ENCODE results near the gene GTF2A2. TPM values are rescaled to one million over a fixed set of nuclear protein-coding genes. Genes with fewer than 3 reads are reported as not detected.

The GTF2A2 gene
- total RNA-seq, 2 donors from 2014 or later = 48.0 to 57.2 TPM

- DNase-seq (no peak), ATAC-seq (peak; percentile 20)
- Mint-ChIP-seq H3K27ac (peak overlapping the region; percentile 99), H3K36me3 (ENCODE audit: low read depth) (peaks cover 3% of the 10 kb centered on the region), H3K4me1 (peaks cover 36% of the 10 kb centered on the region), H3K4me3 (peak overlapping the region; percentile 95), H3K27me3 (no peaks in the 10 kb centered on the region)
- H3K9me3 ChIP-seq (ENCODE audit: control insufficient read depth, low read length, poor library complexity, severe bottlenecking) = no peaks in the 10 kb centered on the region
Measured at GRCh38 chr15:59687836-59688235, 30.5 kb upstream of the GTF2A2 start.

- H3K27ac Mint-ChIP-seq = peak overlapping the region; percentile 99
- H3K9me3 ChIP-seq (ENCODE audit: control insufficient read depth, low read length, poor library complexity, severe bottlenecking) = no peaks in the 10 kb centered on the region
- no peak for ATAC-seq
- H3K4me1 Mint-ChIP-seq = peaks cover 37% of the 10 kb centered on the region
- H3K36me3 Mint-ChIP-seq (ENCODE audit: low read depth) = peaks cover 3% of the 10 kb centered on the region
- no peaks in the 10 kb centered on the region for H3K27me3 Mint-ChIP-seq
- no peak for DNase-seq
- peak overlapping the region; percentile 60 for H3K4me3 Mint-ChIP-seq
Measured at GRCh38 chr15:59686389-59686788, 29.1 kb upstream of the GTF2A2 start.

DNA sequence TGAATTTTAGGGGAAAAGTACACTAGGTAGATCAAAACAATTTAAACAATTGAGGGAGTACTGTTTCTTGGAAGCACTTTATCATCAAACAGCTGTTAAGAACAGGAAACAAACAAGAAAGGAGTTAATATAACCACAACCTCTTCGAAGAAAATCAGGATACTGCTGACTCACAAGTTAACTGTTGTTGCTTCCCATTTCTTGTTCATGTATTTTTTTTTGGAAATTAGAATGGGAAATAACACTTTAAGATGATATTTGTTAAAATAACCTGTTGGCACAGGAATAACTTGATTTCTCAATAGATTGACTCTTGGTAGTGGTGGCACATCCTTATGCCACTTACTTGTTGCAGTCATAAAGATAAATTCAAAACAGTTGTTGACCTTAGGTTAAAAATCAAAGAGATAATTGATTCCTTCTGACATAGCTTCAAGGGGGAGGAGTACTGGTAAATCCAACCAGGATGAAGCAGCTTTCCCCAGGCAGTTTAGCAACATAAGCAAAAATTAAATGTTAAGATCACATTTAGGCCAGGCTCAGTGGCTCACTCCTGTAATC is 28.5 kb upstream of the GTF2A2 start:
- DNase-seq (no peak), ATAC-seq (no peak)
- Mint-ChIP-seq H3K36me3 (ENCODE audit: low read depth) (peaks cover 3% of the 10 kb centered on the region), H3K27ac (peak overlapping the region; percentile 45), H3K4me3 (peak overlapping the region; percentile 72), H3K27me3 (no peaks in the 10 kb centered on the region), H3K4me1 (peaks cover 33% of the 10 kb centered on the region)
- no peaks in the 10 kb centered on the region for H3K9me3 ChIP-seq (ENCODE audit: control insufficient read depth, low read length, poor library complexity, severe bottlenecking)

GRCh38 chr15:59680870-59681269 is 23.6 kb upstream of the GTF2A2 start:
- Mint-ChIP-seq H3K4me3 (no peak overlapping the region), H3K27ac (no peak overlapping the region), H3K36me3 (ENCODE audit: low read depth) (peaks cover 2% of the 10 kb centered on the region), H3K4me1 (peaks cover 23% of the 10 kb centered on the region), H3K27me3 (no peaks in the 10 kb centered on the region)
- no peaks in the 10 kb centered on the region for H3K9me3 ChIP-seq (ENCODE audit: control insufficient read depth, low read length, poor library complexity, severe bottlenecking)
- ATAC-seq = no peak
- no peak for DNase-seq

GRCh38 chr15:59680346-59680745 is 23.0 kb upstream of the GTF2A2 start:
- ATAC-seq (no peak), DNase-seq (no peak)
- peaks cover 2% of the 10 kb centered on the region for H3K36me3 Mint-ChIP-seq (ENCODE audit: low read depth)
- H3K4me1 Mint-ChIP-seq = peaks cover 19% of the 10 kb centered on the region
- H3K9me3 ChIP-seq (ENCODE audit: control insufficient read depth, low read length, poor library complexity, severe bottlenecking) = no peaks in the 10 kb centered on the region
- no peak overlapping the region for H3K4me3 Mint-ChIP-seq
- peak overlapping the region; percentile 74 for H3K27ac Mint-ChIP-seq
- no peaks in the 10 kb centered on the region for H3K27me3 Mint-ChIP-seq

DNA sequence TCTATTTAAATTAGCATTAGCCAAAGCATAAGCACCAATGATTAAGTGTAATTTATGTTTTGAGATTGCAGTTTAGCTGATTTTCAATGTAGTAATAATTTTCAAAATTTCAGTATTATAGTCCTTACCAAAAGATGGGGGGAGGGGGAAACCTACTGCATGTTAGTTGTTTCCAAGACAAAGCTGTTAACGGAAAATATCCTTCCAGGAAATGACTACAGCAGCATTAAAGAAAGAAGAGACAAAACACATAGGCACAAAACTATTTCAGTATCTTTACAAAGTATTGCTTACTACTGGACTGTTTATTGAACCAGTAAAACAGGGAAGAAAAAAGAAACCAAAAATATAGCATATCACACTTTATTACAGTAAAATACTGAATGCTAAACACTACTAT is 21.3 kb upstream of the GTF2A2 start:
- H3K4me3 Mint-ChIP-seq = no peak overlapping the region
- ATAC-seq (no peak), DNase-seq (no peak)
- peaks cover 2% of the 10 kb centered on the region for H3K36me3 Mint-ChIP-seq (ENCODE audit: low read depth)
- peak overlapping the region; percentile 56 for H3K27ac Mint-ChIP-seq
- H3K4me1 Mint-ChIP-seq = peaks cover 12% of the 10 kb centered on the region
- H3K27me3 Mint-ChIP-seq = no peaks in the 10 kb centered on the region
- no peaks in the 10 kb centered on the region for H3K9me3 ChIP-seq (ENCODE audit: control insufficient read depth, low read length, poor library complexity, severe bottlenecking)

DNA sequence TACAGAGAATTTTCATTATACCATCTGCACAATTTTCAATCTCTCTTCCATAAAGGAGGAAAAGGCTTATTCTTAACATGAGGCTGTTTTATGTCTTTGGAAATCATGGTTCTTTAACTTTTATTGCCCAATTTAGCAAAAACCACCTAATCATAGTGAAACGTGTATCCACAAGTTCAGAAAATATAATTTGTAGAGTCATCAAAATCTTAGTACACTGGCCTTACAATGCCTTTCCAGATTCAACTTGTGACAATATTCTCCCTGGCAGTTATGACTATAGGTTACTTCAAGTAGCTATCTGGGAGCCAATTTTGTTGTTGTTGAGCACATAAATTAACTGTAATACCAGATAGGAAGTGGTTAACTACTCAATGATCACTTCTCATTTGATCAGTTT is 20.9 kb upstream of the GTF2A2 start:
- Mint-ChIP-seq H3K4me1 (peaks cover 9% of the 10 kb centered on the region), H3K36me3 (ENCODE audit: low read depth) (peaks cover 2% of the 10 kb centered on the region), H3K27ac (peak overlapping the region; percentile 56), H3K27me3 (no peaks in the 10 kb centered on the region), H3K4me3 (no peak overlapping the region)
- DNase-seq = no peak
- ATAC-seq = no peak
- no peaks in the 10 kb centered on the region for H3K9me3 ChIP-seq (ENCODE audit: control insufficient read depth, low read length, poor library complexity, severe bottlenecking)

DNA sequence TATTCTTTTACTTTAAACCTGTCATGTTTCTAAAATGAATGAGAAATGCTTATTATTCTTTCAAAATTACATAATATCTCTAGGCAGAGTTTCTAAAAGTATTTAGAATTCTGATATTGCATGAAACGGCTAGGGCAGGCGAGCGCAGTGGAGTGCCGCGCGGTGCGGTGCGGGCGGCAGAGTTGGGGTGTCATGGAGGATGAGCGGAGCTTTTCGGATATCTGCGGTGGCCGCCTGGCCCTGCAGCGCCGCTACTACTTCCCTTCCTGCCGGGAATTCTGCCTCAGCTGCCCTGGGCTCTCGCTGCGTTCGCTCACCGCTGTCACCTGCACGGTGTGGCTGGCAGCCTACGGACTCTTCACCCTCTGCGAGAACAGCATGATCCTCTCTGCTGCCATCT is 19.2 kb upstream of the GTF2A2 start:
- Mint-ChIP-seq H3K36me3 (ENCODE audit: low read depth) (peaks cover 3% of the 10 kb centered on the region), H3K27ac (no peak overlapping the region), H3K27me3 (no peaks in the 10 kb centered on the region), H3K4me1 (peaks cover 5% of the 10 kb centered on the region), H3K4me3 (no peak overlapping the region)
- ATAC-seq = no peak
- DNase-seq = no peak
- H3K9me3 ChIP-seq (ENCODE audit: control insufficient read depth, low read length, poor library complexity, severe bottlenecking) = no peaks in the 10 kb centered on the region

GRCh38 chr15:59674361-59674877 is 17.1 kb upstream of the GTF2A2 start:
- DNase-seq (no peak), ATAC-seq (no peak)
- H3K36me3 Mint-ChIP-seq (ENCODE audit: low read depth) = peaks cover 3% of the 10 kb centered on the region
- H3K27ac Mint-ChIP-seq = no peak overlapping the region
- H3K4me1 Mint-ChIP-seq = peaks cover 4% of the 10 kb centered on the region
- no peak overlapping the region for H3K4me3 Mint-ChIP-seq
- H3K9me3 ChIP-seq (ENCODE audit: control insufficient read depth, low read length, poor library complexity, severe bottlenecking) = no peaks in the 10 kb centered on the region
- H3K27me3 Mint-ChIP-seq = no peaks in the 10 kb centered on the region

DNA sequence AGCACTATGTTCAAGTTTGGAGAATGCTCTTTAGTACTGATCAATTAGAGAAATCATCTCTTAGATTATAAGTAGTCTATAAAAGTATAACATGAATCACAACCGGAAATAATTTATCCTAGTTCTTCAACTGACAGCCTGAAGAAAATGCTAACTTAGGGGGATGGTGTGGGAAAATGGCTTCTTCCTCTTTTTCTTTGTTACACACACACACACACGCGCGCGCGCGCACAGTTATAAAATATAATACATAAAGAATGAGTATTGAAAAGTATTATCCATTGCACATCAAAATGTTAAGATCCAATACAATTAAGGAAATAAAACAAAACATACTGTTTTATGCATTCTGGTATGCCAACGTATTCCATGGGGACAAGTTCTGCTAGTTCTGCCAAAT is 11.2 kb upstream of the GTF2A2 start:
- Mint-ChIP-seq H3K4me1 (no peaks in the 10 kb centered on the region), H3K36me3 (ENCODE audit: low read depth) (peaks cover 2% of the 10 kb centered on the region), H3K27ac (no peak overlapping the region), H3K4me3 (no peak overlapping the region), H3K27me3 (no peaks in the 10 kb centered on the region)
- no peaks in the 10 kb centered on the region for H3K9me3 ChIP-seq (ENCODE audit: control insufficient read depth, low read length, poor library complexity, severe bottlenecking)
- no peak for DNase-seq
- ATAC-seq = no peak

GRCh38 chr15:59662260-59662659 is 4.9 kb upstream of the GTF2A2 start:
- DNase-seq (no peak), ATAC-seq (no peak)
- H3K9me3 ChIP-seq (ENCODE audit: control insufficient read depth, low read length, poor library complexity, severe bottlenecking) = no peaks in the 10 kb centered on the region
- no peak overlapping the region for H3K27ac Mint-ChIP-seq
- H3K4me3 Mint-ChIP-seq = no peak overlapping the region
- no peaks in the 10 kb centered on the region for H3K27me3 Mint-ChIP-seq
- peaks cover 2% of the 10 kb centered on the region for H3K36me3 Mint-ChIP-seq (ENCODE audit: low read depth)
- H3K4me1 Mint-ChIP-seq = peaks cover 7% of the 10 kb centered on the region

DNA sequence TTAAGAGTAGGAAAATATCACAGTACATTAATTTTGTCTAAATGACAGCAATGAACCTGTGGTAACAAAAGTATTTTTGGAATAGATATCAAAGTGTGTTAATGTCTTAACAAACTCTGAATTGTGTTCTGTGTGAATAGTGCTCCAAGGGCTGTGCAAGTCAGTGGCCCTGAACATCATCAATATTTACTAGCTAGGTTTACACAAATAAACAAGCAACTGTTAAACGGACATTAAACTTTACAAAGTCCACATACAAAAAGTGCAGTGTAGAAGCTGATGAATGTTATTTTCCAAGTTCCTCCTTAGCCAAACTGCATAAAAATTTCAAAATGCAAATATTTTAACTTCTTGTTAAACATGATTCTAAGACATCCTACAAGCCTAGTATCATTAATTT is 2.1 kb upstream of the GTF2A2 start:
- no peak overlapping the region for H3K27ac Mint-ChIP-seq
- H3K36me3 Mint-ChIP-seq (ENCODE audit: low read depth) = peaks cover 2% of the 10 kb centered on the region
- no peak for DNase-seq
- no peaks in the 10 kb centered on the region for H3K27me3 Mint-ChIP-seq
- H3K4me1 Mint-ChIP-seq = peaks cover 7% of the 10 kb centered on the region
- H3K4me3 Mint-ChIP-seq = no peak overlapping the region
- no peaks in the 10 kb centered on the region for H3K9me3 ChIP-seq (ENCODE audit: control insufficient read depth, low read length, poor library complexity, severe bottlenecking)
- no peak for ATAC-seq

DNA sequence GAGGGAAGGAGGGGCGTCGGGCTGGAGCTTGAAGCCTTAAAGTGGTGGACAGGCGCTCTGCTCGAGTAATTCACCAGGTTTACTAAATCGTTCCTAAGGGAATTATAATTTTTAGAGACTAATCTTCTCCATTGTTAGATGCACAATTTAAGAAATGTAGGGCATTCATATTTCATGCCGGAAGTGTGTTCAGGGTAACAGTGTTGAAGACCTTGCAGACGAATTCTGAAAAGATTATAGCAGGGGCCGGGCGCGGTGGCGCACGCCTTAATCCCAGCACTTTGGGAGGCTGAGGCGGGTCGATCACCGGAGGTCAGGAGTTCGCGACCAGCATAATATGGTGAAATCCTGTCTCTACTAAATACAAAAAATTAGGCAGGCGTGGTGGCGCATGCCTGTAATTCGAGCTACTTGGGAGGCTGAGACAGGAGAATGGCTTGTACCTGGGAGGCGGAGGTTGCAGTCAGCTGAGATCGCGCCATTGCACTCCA is 365 bp upstream of the GTF2A2 start:
- Mint-ChIP-seq H3K4me1 (peaks cover 10% of the 10 kb centered on the region), H3K27ac (no peak overlapping the region), H3K27me3 (no peaks in the 10 kb centered on the region), H3K4me3 (peak overlapping the region; percentile 92), H3K36me3 (ENCODE audit: low read depth) (peaks cover 4% of the 10 kb centered on the region)
- DNase-seq = no peak
- no peaks in the 10 kb centered on the region for H3K9me3 ChIP-seq (ENCODE audit: control insufficient read depth, low read length, poor library complexity, severe bottlenecking)
- ATAC-seq = peak; percentile 27

- DNase-seq (no peak), ATAC-seq (no peak)
- no peaks in the 10 kb centered on the region for H3K9me3 ChIP-seq (ENCODE audit: control insufficient read depth, low read length, poor library complexity, severe bottlenecking)
- no peaks in the 10 kb centered on the region for H3K27me3 Mint-ChIP-seq
- H3K36me3 Mint-ChIP-seq (ENCODE audit: low read depth) = peaks cover 2% of the 10 kb centered on the region
- no peak overlapping the region for H3K4me3 Mint-ChIP-seq
- H3K27ac Mint-ChIP-seq = no peak overlapping the region
- H3K4me1 Mint-ChIP-seq = peaks cover 7% of the 10 kb centered on the region
Measured at GRCh38 chr15:59654046-59654445, 3.3 kb downstream of the GTF2A2 start.
